Measurements from ENCODE around the gene DNM2. TPM values are rescaled to one million over a fixed set of nuclear protein-coding genes. Genes with fewer than 3 reads are reported as not detected.

The DNM2 gene
- total RNA-seq, 2 donors from 2014 or later, result 403 to 422 TPM

DNA sequence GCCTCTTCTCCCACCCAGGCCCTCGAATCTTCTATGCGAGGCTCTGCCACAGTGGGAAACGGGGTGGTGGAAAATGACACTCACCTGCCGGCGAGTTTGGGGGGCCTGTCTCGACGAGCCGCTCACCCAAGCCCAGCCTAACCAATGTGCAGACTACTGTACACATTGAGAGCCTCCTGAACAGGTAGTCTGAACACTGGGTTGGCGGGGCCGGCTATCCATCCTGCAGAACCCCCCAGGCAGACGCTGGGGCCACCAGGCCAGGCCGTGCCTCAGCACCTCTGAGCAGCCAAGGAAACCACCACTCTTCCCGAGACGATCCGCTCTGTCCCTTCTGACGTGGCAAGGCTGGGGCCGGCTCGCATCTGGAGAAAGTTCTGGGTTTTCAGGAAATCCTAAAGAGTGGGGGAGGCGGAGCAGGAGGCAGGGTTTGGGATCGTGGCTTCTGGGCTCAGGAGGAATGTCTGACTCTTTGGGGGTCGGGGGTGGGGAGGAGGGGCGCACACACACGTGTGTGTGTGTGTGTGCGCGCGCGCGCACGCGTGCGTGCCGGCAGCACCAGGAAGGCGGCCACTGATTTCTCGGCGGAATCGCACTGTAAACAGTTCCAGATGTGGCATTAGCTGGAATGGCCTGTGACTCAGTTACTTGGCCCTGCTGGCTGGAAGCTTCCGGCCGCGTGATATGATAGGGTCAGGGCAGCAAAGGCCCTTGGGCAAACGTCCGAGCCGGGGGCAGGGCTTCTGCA is 99.6 kb downstream of the DNM2 start:
- ATAC-seq (no peak), DNase-seq (ENCODE audit: low spot score) (no peak)
- Mint-ChIP-seq H3K27me3 (no peaks in the 10 kb centered on the region), H3K27ac (peak overlapping the region in 1 of 2 donors; percentile 42), H3K9me3 (peaks cover 4% of the 10 kb centered on the region), H3K4me3 (no peak overlapping the region), H3K36me3 (peaks cover 22% of the 10 kb centered on the region), H3K4me1 (ENCODE audit: low read depth in 2 of 2) (peaks cover 44 to 45% of the 10 kb centered on the region in 2 donors)

DNA sequence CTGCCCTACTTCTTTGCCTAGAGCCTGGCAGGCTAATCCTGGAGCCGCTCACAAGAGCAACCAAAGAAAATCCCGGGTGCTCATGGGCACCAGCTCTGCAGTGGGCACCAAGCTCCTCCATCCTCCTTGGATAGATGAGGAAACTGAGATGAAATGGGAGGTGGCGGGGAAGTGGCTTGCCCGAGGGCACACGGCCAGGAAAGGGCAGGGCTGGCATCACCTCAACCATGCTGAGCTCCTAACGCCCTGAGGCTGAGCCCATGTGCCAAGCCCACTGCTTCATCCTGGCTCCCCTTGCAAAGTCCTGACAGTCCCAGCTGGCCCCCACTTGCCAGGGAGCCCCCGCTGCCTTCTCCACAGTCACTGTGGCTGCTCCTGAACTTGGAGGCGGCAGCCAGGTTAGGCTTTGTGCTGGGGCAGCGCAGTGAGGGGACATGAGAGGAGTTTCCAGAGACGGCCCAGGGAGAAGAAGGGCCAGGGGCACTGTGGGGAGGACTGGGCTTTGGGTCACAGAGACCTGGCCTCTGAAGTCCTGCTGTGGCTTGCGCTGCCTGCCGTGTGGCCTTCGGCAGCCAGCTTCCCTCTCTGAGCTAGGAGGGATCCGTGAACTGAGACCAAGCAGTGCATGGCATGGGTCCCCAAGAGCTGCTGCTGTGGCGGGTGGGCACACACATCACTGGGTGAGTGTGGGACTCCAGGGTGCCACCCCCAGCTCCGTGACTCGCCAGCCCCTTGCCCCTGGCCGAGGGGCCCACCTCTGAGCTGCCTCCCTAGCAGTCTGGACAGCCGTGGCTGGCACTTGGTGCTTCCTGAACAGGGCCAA is 100.6 kb downstream of the DNM2 start:
- DNase-seq (ENCODE audit: low spot score) (no peak), ATAC-seq (no peak)
- Mint-ChIP-seq H3K27me3 (no peaks in the 10 kb centered on the region), H3K4me1 (ENCODE audit: low read depth in 2 of 2) (peaks cover 34% of the 10 kb centered on the region in 2 donors), H3K4me3 (no peak overlapping the region), H3K36me3 (peaks cover 16% of the 10 kb centered on the region), H3K9me3 (peaks cover 4% of the 10 kb centered on the region), H3K27ac (peak overlapping the region in 1 of 2 donors; percentile 42)

DNA sequence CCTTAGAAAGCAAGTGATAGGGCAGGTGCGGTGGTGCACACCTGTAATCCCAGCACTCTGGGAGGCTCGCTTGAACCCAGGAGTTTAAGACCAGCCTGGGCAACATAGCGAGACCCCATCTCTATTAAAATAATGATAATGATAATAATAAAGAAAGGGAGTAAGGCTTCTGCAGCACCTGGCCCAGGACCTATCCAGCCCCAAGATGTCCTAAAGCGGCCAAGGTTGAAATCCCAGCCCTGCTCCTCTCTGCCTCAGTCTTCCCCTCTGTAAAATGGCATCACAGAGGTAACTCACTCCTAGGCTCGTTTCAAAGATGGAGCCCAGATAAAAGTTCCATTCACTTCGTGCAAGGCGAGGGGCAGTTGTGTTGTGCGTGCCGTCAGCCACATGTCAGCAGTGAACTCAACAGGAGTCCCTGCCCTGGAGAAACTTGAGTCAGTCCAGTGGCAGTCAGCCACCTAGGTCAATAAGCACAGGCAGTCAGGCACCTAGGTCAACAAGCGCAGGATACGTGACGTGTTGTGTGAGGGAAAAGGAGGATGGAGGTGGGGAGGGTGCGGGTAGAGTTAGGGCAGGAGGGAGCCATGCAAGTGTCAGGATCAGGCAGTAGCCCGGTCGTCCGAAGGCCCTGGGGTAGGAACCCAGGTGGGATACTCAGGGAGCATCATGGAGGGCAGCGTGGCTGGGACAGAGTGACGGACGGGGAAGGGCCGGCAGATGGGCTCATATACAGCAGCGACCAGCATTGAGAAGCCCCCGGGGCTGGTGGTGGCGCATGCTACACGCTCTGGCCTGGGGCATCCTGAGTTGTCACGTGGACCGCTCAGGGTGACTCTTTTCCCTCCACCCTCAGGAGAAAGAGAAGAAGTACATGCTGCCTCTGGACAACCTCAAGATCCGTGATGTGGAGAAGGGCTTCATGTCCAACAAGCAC is 101.5 kb downstream of the DNM2 start:
- no peak overlapping the region for H3K4me3 Mint-ChIP-seq
- no peaks in the 10 kb centered on the region for H3K27me3 Mint-ChIP-seq
- DNase-seq (ENCODE audit: low spot score) (no peak), ATAC-seq (no peak)
- peaks cover 14% of the 10 kb centered on the region for H3K36me3 Mint-ChIP-seq
- peaks cover 3% of the 10 kb centered on the region for H3K9me3 Mint-ChIP-seq
- peak overlapping the region; percentile 72 to 73 for H3K27ac Mint-ChIP-seq
- peaks cover 29 to 30% of the 10 kb centered on the region in 2 donors for H3K4me1 Mint-ChIP-seq (ENCODE audit: low read depth in 2 of 2)

DNA sequence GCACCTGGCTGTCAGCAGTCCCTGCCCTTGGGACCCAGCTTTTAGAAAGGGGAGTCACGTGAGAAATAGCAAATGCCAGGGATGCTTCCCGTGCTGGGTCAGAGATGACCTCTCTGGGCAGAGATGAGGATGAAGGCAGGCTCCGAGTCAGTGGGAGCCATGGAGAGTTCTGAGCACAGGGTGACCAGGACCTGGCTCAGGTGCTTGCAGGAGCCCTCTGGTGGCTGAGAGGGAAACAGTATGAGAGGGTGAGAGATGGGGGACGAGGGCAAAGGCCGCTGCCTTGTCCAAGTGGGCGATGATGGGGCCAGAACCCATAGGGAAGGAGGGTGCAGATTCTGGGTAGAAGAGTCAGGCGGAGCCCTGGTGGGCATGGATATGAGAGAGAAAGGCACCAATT is 102.3 kb downstream of the DNM2 start:
- peak overlapping the region; percentile 72 to 73 for H3K27ac Mint-ChIP-seq
- peak overlapping the region; percentile 34 for H3K4me3 Mint-ChIP-seq
- no peaks in the 10 kb centered on the region for H3K27me3 Mint-ChIP-seq
- H3K36me3 Mint-ChIP-seq, result peaks cover 7% of the 10 kb centered on the region
- ATAC-seq, result peak in 1 of 2 donors; percentile 15
- DNase-seq (ENCODE audit: low spot score), result peak; percentile 31
- peaks cover 21 to 22% of the 10 kb centered on the region in 2 donors for H3K4me1 Mint-ChIP-seq (ENCODE audit: low read depth in 2 of 2)
- no peaks in the 10 kb centered on the region for H3K9me3 Mint-ChIP-seq

DNA sequence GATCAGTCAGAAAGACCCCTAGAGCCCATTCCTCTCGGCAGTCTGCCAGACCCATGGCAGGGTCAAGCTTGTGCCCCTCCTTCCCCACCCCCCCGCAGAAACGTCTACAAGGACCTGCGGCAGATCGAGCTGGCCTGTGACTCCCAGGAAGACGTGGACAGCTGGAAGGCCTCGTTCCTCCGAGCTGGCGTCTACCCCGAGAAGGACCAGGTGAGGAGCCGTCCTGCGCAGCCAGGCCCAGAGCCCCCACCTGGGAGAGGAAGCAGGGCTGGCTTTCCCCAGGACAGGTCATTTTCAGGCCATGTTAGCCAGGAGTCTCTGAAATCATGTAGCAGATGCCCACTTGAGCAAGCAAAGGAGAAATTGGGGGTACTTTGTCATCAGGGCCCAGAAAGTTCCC is 105.8 kb downstream of the DNM2 start:
- H3K36me3 Mint-ChIP-seq, result peaks cover 7% of the 10 kb centered on the region
- H3K9me3 Mint-ChIP-seq, result no peaks in the 10 kb centered on the region
- DNase-seq (ENCODE audit: low spot score) (peak; percentile 54), ATAC-seq (no peak)
- H3K4me3 Mint-ChIP-seq, result no peak overlapping the region
- no peaks in the 10 kb centered on the region for H3K27me3 Mint-ChIP-seq
- peaks cover 18% of the 10 kb centered on the region in 2 donors for H3K4me1 Mint-ChIP-seq (ENCODE audit: low read depth in 2 of 2)
- H3K27ac Mint-ChIP-seq, result peak overlapping the region in 1 of 2 donors; percentile 51

DNA sequence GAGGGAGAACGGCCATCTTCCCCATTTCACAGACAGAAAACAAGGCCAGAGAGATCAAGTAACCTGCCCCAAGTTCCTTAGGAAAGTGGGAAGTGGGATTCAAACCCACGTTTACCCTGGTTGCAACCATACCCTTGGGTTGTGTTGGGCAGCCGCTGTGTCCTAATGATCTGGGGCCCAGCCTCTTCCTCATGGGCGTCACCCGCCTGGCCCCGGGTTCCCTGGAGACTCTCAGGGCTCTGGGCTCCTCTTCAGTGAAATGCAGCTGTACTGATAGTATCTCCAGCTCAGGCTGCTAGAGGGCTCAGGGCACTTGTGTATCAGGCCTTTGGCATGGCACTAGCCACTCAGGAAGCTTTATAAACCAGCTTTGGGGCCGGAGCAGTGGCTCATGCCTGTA is 108.4 kb downstream of the DNM2 start:
- DNase-seq (ENCODE audit: low spot score), result no peak
- ATAC-seq, result no peak
- no peak overlapping the region for H3K4me3 Mint-ChIP-seq
- H3K9me3 Mint-ChIP-seq, result no peaks in the 10 kb centered on the region
- H3K4me1 Mint-ChIP-seq (ENCODE audit: low read depth in 2 of 2), result no peaks in the 10 kb centered on the region
- H3K27ac Mint-ChIP-seq, result peak overlapping the region in 1 of 2 donors; percentile 61
- H3K36me3 Mint-ChIP-seq, result no peaks in the 10 kb centered on the region
- H3K27me3 Mint-ChIP-seq, result no peaks in the 10 kb centered on the region

DNA sequence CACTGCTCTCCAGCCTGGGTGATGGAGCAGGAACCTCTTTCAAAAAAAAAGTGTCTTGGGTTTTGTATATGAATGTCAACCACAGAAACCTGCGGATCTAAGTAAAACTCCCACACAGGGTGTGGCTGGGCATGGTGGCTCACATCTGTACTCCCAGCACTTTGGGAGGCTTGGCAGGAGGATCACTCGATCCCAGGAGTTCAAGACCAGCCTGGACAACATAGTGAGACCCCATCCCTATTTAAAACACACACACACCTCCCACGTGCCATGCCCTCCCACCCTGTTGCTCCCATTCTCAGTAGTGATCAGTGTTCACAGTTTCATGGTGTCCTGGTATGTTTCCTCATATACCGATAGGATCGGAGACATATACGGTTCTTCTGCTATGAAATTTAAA is 109.0 kb downstream of the DNM2 start:
- H3K4me1 Mint-ChIP-seq (ENCODE audit: low read depth in 2 of 2), result no peaks in the 10 kb centered on the region
- no peak overlapping the region for H3K4me3 Mint-ChIP-seq
- H3K27ac Mint-ChIP-seq, result no peak overlapping the region
- no peaks in the 10 kb centered on the region for H3K36me3 Mint-ChIP-seq
- ATAC-seq (no peak), DNase-seq (ENCODE audit: low spot score) (no peak)
- no peaks in the 10 kb centered on the region for H3K27me3 Mint-ChIP-seq
- no peaks in the 10 kb centered on the region for H3K9me3 Mint-ChIP-seq

DNA sequence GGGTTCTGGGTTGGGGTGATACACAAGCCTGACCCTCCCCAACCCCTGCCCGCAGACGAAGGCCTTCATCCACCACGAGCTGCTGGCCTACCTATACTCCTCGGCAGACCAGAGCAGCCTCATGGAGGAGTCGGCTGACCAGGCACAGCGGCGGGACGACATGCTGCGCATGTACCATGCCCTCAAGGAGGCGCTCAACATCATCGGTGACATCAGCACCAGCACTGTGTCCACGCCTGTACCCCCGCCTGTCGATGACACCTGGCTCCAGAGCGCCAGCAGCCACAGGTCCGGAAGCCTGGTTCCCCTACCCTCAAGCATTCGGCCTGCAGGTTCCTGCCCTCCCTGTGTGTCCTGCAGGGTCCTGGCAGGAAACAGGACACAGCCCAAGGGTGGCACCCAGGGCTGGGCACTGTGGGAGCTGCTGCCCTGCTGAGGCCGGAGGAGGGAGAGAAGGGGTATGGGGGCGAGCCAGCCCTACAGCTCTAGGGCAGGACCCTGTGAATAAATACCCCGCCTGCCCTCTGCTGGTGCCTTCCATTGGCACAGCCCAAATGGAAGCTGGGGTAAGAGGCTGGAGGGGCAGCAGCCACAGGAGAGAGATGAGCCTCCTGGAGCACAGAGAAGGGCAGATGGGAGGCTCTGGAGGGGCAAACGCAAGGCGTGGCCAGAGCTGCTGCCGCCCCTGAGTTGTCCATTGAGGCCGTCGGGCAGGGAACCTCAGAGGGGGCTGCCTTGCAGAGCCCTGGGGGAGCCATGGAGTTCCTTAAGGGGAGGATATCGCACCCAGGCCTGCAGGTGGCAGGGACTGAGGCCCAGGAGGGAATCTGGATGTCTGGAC is 111.3 kb downstream of the DNM2 start:
- ATAC-seq (peak; percentile 32 to 34), DNase-seq (ENCODE audit: low spot score) (no peak)
- H3K36me3 Mint-ChIP-seq, result no peaks in the 10 kb centered on the region
- H3K9me3 Mint-ChIP-seq, result no peaks in the 10 kb centered on the region
- no peak overlapping the region for H3K4me3 Mint-ChIP-seq
- H3K27me3 Mint-ChIP-seq, result no peaks in the 10 kb centered on the region
- no peaks in the 10 kb centered on the region for H3K4me1 Mint-ChIP-seq (ENCODE audit: low read depth in 2 of 2)
- peak overlapping the region in 1 of 2 donors; percentile 64 for H3K27ac Mint-ChIP-seq

DNA sequence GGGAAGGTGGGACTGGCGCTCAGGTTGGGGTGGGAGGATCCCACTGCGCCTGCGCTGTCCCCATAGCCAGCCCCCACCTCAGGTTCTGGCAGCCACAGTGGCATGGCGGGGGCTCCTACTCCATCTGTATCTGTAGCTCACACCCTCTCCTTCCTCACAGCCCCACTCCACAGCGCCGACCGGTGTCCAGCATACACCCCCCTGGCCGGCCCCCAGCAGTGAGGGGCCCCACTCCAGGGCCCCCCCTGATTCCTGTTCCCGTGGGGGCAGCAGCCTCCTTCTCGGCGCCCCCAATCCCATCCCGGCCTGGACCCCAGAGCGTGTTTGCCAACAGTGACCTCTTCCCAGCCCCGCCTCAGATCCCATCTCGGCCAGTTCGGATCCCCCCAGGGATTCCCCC is 112.1 kb downstream of the DNM2 start:
- no peaks in the 10 kb centered on the region for H3K27me3 Mint-ChIP-seq
- no peaks in the 10 kb centered on the region for H3K36me3 Mint-ChIP-seq
- H3K4me1 Mint-ChIP-seq (ENCODE audit: low read depth in 2 of 2), result no peaks in the 10 kb centered on the region
- ATAC-seq (no peak), DNase-seq (ENCODE audit: low spot score) (no peak)
- peak overlapping the region in 1 of 2 donors; percentile 10 for H3K27ac Mint-ChIP-seq
- H3K4me3 Mint-ChIP-seq, result no peak overlapping the region
- no peaks in the 10 kb centered on the region for H3K9me3 Mint-ChIP-seq

DNA sequence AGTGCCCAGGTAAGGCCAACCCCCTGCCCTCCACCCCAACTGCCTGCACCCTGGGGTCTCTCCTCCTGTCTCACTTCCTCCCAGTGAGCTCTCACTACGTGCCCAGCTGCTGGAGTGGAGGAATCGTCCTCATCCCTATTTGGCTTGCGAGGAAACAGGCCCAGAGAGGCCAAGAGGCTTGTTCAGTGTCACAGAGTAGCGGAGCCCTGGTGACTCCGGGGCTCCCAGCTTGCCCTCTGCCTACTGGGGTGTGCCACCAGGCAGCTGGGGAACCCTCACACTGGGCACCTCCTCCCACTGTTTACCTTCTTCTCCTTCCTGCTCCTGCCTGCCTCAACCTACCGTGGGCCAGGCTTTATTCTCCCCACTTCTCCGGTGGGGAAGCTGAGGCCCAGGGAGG is 112.5 kb downstream of the DNM2 start:
- Mint-ChIP-seq H3K4me1 (ENCODE audit: low read depth in 2 of 2) (peaks cover 1% of the 10 kb centered on the region in 2 donors), H3K9me3 (peaks cover under 1% of the 10 kb centered on the region), H3K4me3 (no peak overlapping the region), H3K27me3 (no peaks in the 10 kb centered on the region), H3K36me3 (peaks cover 1% of the 10 kb centered on the region), H3K27ac (peak overlapping the region in 1 of 2 donors; percentile 10)
- DNase-seq (ENCODE audit: low spot score), result no peak
- no peak for ATAC-seq

DNA sequence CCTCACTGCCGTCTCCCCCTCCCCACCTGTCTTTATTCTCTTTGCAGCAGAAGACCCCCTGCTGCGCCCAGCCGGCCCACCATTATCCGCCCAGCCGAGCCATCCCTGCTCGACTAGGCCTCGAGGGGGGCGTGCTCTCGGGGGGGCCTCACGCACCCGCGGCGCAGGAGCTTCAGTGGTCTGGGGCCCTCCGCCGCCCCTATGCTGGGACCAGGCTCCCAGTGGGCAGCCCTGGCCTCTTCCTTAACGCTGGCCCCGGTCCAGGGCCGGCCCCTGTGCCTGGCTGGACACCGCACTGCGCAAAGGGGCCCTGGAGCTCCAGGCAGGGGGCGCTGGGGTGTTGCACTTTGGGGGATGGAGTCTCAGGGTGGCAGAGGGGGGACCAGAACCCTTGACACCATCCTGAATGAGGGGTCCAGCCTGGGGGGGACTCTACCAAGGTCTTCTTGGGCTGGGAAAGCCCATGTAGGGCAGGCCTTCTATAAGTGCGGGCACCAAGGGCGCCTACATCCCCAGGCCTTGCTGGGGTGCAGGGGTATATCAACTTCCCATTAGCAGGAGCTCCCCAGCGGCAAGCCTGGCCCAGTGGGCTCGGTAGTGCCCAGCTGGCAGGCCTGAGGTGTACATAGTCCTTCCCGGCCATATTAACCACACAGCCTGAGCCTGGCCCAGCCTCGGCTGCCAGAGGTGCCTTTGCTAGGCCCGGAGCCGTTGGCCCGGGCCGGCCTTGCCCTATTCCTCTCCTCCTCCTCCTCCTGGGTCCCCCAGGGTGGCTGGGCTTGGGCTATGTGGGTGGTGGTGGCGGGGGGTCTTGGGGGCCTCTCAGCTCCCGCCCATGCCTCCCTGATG is 113.3 kb downstream of the DNM2 start:
- H3K9me3 Mint-ChIP-seq, result peaks cover 4% of the 10 kb centered on the region
- ATAC-seq (no peak), DNase-seq (ENCODE audit: low spot score) (no peak)
- no peak overlapping the region for H3K4me3 Mint-ChIP-seq
- H3K27me3 Mint-ChIP-seq, result no peaks in the 10 kb centered on the region
- H3K27ac Mint-ChIP-seq, result no peak overlapping the region
- peaks cover 8 to 9% of the 10 kb centered on the region in 2 donors for H3K4me1 Mint-ChIP-seq (ENCODE audit: low read depth in 2 of 2)
- peaks cover 5% of the 10 kb centered on the region for H3K36me3 Mint-ChIP-seq

Measured in natural killer cell treated with Interleukin-12 subunit alpha and Interleukin-12 subunit beta and Interleukin-15 and Interleukin-18, amount 100 ng/mL, for 72 hours (primary cell).